B cell (primary cell): ENCODE data around the gene NREP.

Source experiments
- CTCF ChIP-seq: fragments of 200-600 bp; IDR thresholded peaks from one replicate; pipeline ENCODE4 v1.8.0; 2022; ENCODE audit warnings: antibody characterized with exemption, mild to moderate bottlenecking
- EZH2 ChIP-seq: IDR thresholded peaks from 2 replicates; pipeline ENCODE4 v1.6.1; 2012; ENCODE audit warnings: borderline replicate concordance, low read depth, mild to moderate bottlenecking, moderate library complexity, low read length; ENCODE audit not compliant: insufficient read depth, poor library complexity, severe bottlenecking

GRCh38 chr5:111704452-111705085 is 52.4 kb downstream of the NREP start:
- TF ChIP-seq EZH2 (no peak), CTCF (no peak)
